Naive thymus-derived CD8-positive, alpha-beta T cell (primary cell): Measurements from ENCODE around the gene CACNA1B. TPM values are rescaled to one million over a fixed set of nuclear protein-coding genes. Genes with fewer than 3 reads are reported as not detected.
"Not testable (repeated sequence)": the region's sequence is repeated elsewhere in the genome, so short reads cannot be mapped to it uniquely, and the experiment has no call there.

Source experiments
- ATAC-seq, 2 donors: fragments of 150-1000 bp; cut with Tn5 transposase in 1 of 2; sonication (Bioruptor Pico), chemical (Tn5 transposase) in 1 of 2; 1 replicate in 1 of 2; 2 replicates in 1 of 2; pipeline ENCODE4 v1.10.0; 2021; ENCODE audit warnings: mild to moderate bottlenecking in 2 of 2, moderate library complexity in 2 of 2
- POLR2A ChIA-PET: fragments of 350-600 bp; sonication (Branson Sonifier 250); formaldehyde crosslinking; loops from one replicate; lab custom pipeline; 2021; ENCODE audit warnings: antibody characterized with exemption; lab: Charles Lee
- DNase-seq, 10 donors: peaks; one replicate each; pipeline versions ENCODE4 v3.0.0 to v3.0.0-alpha.2; 2020 to 2022
- H3K27ac Mint-ChIP-seq, 10 donors: one replicate each; pipeline ENCODE4 v1.8.0; 2020 to 2022; ENCODE audit warnings: mild to moderate bottlenecking in 10 of 10, mixed read lengths in 10 of 10, moderate library complexity in 4 of 10, inconsistent platforms in 1 of 10
- H3K27me3 Mint-ChIP-seq, 5 donors: one replicate each; pipeline ENCODE4 v1.8.0; 2021 to 2022; ENCODE audit warnings: mixed read lengths in 5 of 5
- H3K36me3 Mint-ChIP-seq, 3 donors: one replicate each; pipeline ENCODE4 v1.8.0; 2020 to 2022; ENCODE audit warnings: mixed read lengths in 3 of 3, mild to moderate bottlenecking in 2 of 3, inconsistent platforms in 1 of 3
- H3K4me1 Mint-ChIP-seq, 4 donors: one replicate each; pipeline ENCODE4 v1.8.0; 2021 to 2022; ENCODE audit warnings: mixed read lengths in 4 of 4
- H3K4me3 Mint-ChIP-seq, 10 donors: one replicate each; pipeline ENCODE4 v1.8.0; 2020 to 2022; ENCODE audit warnings: mild to moderate bottlenecking in 10 of 10, mixed read lengths in 10 of 10, moderate library complexity in 6 of 10, inconsistent platforms in 1 of 10
- H3K9me3 Mint-ChIP-seq, 9 donors: one replicate each; pipeline ENCODE4 v1.8.0; 2020 to 2022; ENCODE audit warnings: mixed read lengths in 9 of 9, mild to moderate bottlenecking in 3 of 9, inconsistent platforms in 1 of 9, moderate library complexity in 1 of 9
- polyA plus RNA-seq, 3 donors: library from polyadenylated mRNA; unstranded; fragments of 300-500 nt; fragmentation: Illumina TruSeq; gene quantifications; one replicate each; pipeline ENCODE4 v1.2.3, GENCODE V29; 2021
- total RNA-seq, 8 experiments: library from RNA in 2 of 8; stranded (reverse) in 2 of 8; gene quantifications; one replicate each; pipeline ENCODE4 v1.2.3 and lab custom pipeline; 2021 to 2026

The CACNA1B gene
- total and polyA plus RNA-seq, 5 experiments from 2014 or later, result not detected

- ATAC-seq (no peak), DNase-seq (no peak)
- POLR2A ChIA-PET, result no interaction called here
- no peak overlapping the region for H3K4me3 Mint-ChIP-seq
- H3K27ac Mint-ChIP-seq, result peak overlapping the region in 1 of 10 donors; percentile 26
- no peaks in the 10 kb centered on the region for H3K36me3 Mint-ChIP-seq
- peaks cover 0 to 2% (median 0%) of the 10 kb centered on the region in 4 donors for H3K4me1 Mint-ChIP-seq
- H3K27me3 Mint-ChIP-seq, result peaks cover 3 to 33% (median 12%) of the 10 kb centered on the region in 5 donors
- no peaks in the 10 kb centered on the region for H3K9me3 Mint-ChIP-seq
These were observed 234.0 kb downstream of the CACNA1B start for GRCh38 chr9:138111607-138112006.

- Mint-ChIP-seq H3K27me3 (peaks cover 3 to 33% (median 11%) of the 10 kb centered on the region in 5 donors), H3K27ac (peak overlapping the region in 1 of 10 donors; percentile 59), H3K4me3 (no peak overlapping the region), H3K36me3 (no peaks in the 10 kb centered on the region), H3K4me1 (peaks cover 0 to 2% (median 0%) of the 10 kb centered on the region in 4 donors), H3K9me3 (no peaks in the 10 kb centered on the region)
- no peak for DNase-seq
- ATAC-seq, result no peak
- POLR2A ChIA-PET, result no interaction called here
These were observed 234.6 kb downstream of the CACNA1B start for GRCh38 chr9:138112090-138112748.

- POLR2A ChIA-PET, result no interaction called here
- no peak overlapping the region for H3K4me3 Mint-ChIP-seq
- peaks cover 2 to 34% (median 12%) of the 10 kb centered on the region in 5 donors for H3K27me3 Mint-ChIP-seq
- no peaks in the 10 kb centered on the region for H3K36me3 Mint-ChIP-seq
- H3K9me3 Mint-ChIP-seq, result no peaks in the 10 kb centered on the region
- H3K4me1 Mint-ChIP-seq, result peaks cover 0 to 2% (median 0%) of the 10 kb centered on the region in 4 donors
- ATAC-seq (no peak), DNase-seq (peak in 1 of 10 donors; percentile 49)
- peak overlapping the region in 1 of 10 donors; percentile 59 for H3K27ac Mint-ChIP-seq
These were observed 235.4 kb downstream of the CACNA1B start for GRCh38 chr9:138112791-138113600.

GRCh38 chr9:138113701-138114325, 236.2 kb downstream of the CACNA1B start:
- H3K36me3 Mint-ChIP-seq, H3K4me3 Mint-ChIP-seq, ATAC-seq, POLR2A ChIA-PET, H3K4me1 Mint-ChIP-seq, H3K27ac Mint-ChIP-seq, DNase-seq, H3K9me3 Mint-ChIP-seq: not testable (repeated sequence)
- peaks cover 2 to 34% (median 12%) of the 10 kb centered on the region in 5 donors for H3K27me3 Mint-ChIP-seq

GRCh38 chr9:138114501-138115245, 237.1 kb downstream of the CACNA1B start:
- peak in 1 of 10 donors; percentile 59 for DNase-seq
- Mint-ChIP-seq H3K27me3 (peaks cover 2 to 40% (median 20%) of the 10 kb centered on the region in 5 donors), H3K4me3 (no peak overlapping the region), H3K9me3 (no peaks in the 10 kb centered on the region), H3K36me3 (no peaks in the 10 kb centered on the region), H3K27ac (no peak overlapping the region), H3K4me1 (peaks cover 0 to 2% (median 0%) of the 10 kb centered on the region in 4 donors)
- POLR2A ChIA-PET, result no interaction called here
- ATAC-seq, result no peak

- POLR2A ChIA-PET, result no interaction called here
- H3K36me3 Mint-ChIP-seq, result no peaks in the 10 kb centered on the region
- H3K9me3 Mint-ChIP-seq, result no peaks in the 10 kb centered on the region
- H3K27me3 Mint-ChIP-seq, result peaks cover 2 to 43% (median 22%) of the 10 kb centered on the region in 5 donors
- peaks cover 0 to 2% (median 0%) of the 10 kb centered on the region in 4 donors for H3K4me1 Mint-ChIP-seq
- DNase-seq (no peak), ATAC-seq (no peak)
- H3K4me3 Mint-ChIP-seq, result no peak overlapping the region
- H3K27ac Mint-ChIP-seq, result no peak overlapping the region
These were observed 237.9 kb downstream of the CACNA1B start for GRCh38 chr9:138115506-138115905.

- H3K36me3 Mint-ChIP-seq, result no peaks in the 10 kb centered on the region
- ATAC-seq, result no peak
- no peak for DNase-seq
- H3K9me3 Mint-ChIP-seq, result no peaks in the 10 kb centered on the region
- no peak overlapping the region for H3K4me3 Mint-ChIP-seq
- no peak overlapping the region for H3K27ac Mint-ChIP-seq
- peaks cover 0 to 2% (median 0%) of the 10 kb centered on the region in 4 donors for H3K4me1 Mint-ChIP-seq
- H3K27me3 Mint-ChIP-seq, result peaks cover 2 to 43% (median 21%) of the 10 kb centered on the region in 5 donors
- POLR2A ChIA-PET, result no interaction called here
These were observed 238.9 kb downstream of the CACNA1B start for GRCh38 chr9:138116521-138116920.

- DNase-seq, result no peak
- H3K27me3 Mint-ChIP-seq, result peaks cover 2 to 43% (median 21%) of the 10 kb centered on the region in 5 donors
- no peak overlapping the region for H3K27ac Mint-ChIP-seq
- no peak for ATAC-seq
- no peaks in the 10 kb centered on the region for H3K36me3 Mint-ChIP-seq
- H3K9me3 Mint-ChIP-seq, result no peaks in the 10 kb centered on the region
- no peak overlapping the region for H3K4me3 Mint-ChIP-seq
- H3K4me1 Mint-ChIP-seq, result peaks cover 0 to 2% (median 0%) of the 10 kb centered on the region in 4 donors
- POLR2A ChIA-PET, result no interaction called here
These were observed 239.6 kb downstream of the CACNA1B start for GRCh38 chr9:138117101-138117750.

- no peak for DNase-seq
- Mint-ChIP-seq H3K27ac (no peak overlapping the region), H3K36me3 (no peaks in the 10 kb centered on the region), H3K4me1 (peaks cover 0 to 2% (median 0%) of the 10 kb centered on the region in 4 donors), H3K4me3 (no peak overlapping the region), H3K27me3 (peaks cover 2 to 38% (median 17%) of the 10 kb centered on the region in 5 donors), H3K9me3 (no peaks in the 10 kb centered on the region)
- POLR2A ChIA-PET, result no interaction called here
- no peak for ATAC-seq
These were observed 240.3 kb downstream of the CACNA1B start for GRCh38 chr9:138117836-138118235.

GRCh38 chr9:138118601-138119071, 241.1 kb downstream of the CACNA1B start:
- H3K4me3 Mint-ChIP-seq, result no peak overlapping the region
- no peaks in the 10 kb centered on the region for H3K36me3 Mint-ChIP-seq
- no peaks in the 10 kb centered on the region for H3K9me3 Mint-ChIP-seq
- H3K27ac Mint-ChIP-seq, result no peak overlapping the region
- peaks cover 2 to 32% (median 13%) of the 10 kb centered on the region in 5 donors for H3K27me3 Mint-ChIP-seq
- POLR2A ChIA-PET, result no interaction called here
- H3K4me1 Mint-ChIP-seq, result no peaks in the 10 kb centered on the region
- DNase-seq, result no peak
- no peak for ATAC-seq

GRCh38 chr9:138119202-138120027, 241.8 kb downstream of the CACNA1B start:
- ATAC-seq (no peak), DNase-seq (no peak)
- Mint-ChIP-seq H3K4me3 (no peak overlapping the region), H3K4me1 (no peaks in the 10 kb centered on the region), H3K27ac (no peak overlapping the region), H3K36me3 (no peaks in the 10 kb centered on the region), H3K27me3 (peaks cover 2 to 32% (median 12%) of the 10 kb centered on the region in 5 donors), H3K9me3 (no peaks in the 10 kb centered on the region)
- POLR2A ChIA-PET, result no interaction called here
